Common myeloid progenitor, CD34-positive (primary cell): ENCODE data around the gene PCSK7.
"Not testable (repeated sequence)": the region's sequence is repeated elsewhere in the genome, so short reads cannot be mapped to it uniquely, and the experiment has no call there.

ENCODE experiments used
- CTCF ChIA-PET: fragments of 350-600 bp; sonication (Branson Sonifier 250); formaldehyde crosslinking; loops from one replicate; lab custom pipeline; 2021; ENCODE audit warnings: antibody characterized with exemption; lab: Charles Lee
- POLR2A ChIA-PET: fragments of 350-600 bp; sonication (Branson Sonifier 250); formaldehyde crosslinking; loops from one replicate; lab custom pipeline; 2021; ENCODE audit warnings: antibody characterized with exemption; lab: Charles Lee
- DNase-seq, 3 donors: peaks; one replicate each; pipeline versions ENCODE4 v3.0.0 to v3.0.0-alpha.2; 2013
- H3K27ac ChIP-seq, 2 experiments: 1 replicate in 1 of 2; 2 replicates in 1 of 2; pipeline ENCODE4 v1.7.0; 2013; ENCODE audit warnings: inconsistent platforms in 2 of 2, low read length in 2 of 2, mild to moderate bottlenecking in 2 of 2, low read depth in 1 of 2, moderate library complexity in 1 of 2; ENCODE audit not compliant: severe bottlenecking in 2 of 2, insufficient read depth in 1 of 2, poor library complexity in 1 of 2
- H3K27me3 ChIP-seq, 5 experiments: replicated peaks in 2 of 5; 1 replicate in 3 of 5; 2 replicates in 2 of 5; pipeline versions ENCODE4 v1.6.1 to v1.7.0; 2013; ENCODE audit warnings: low read length in 4 of 5, mild to moderate bottlenecking in 2 of 5, moderate library complexity in 2 of 5, inconsistent platforms in 1 of 5; ENCODE audit not compliant: insufficient read depth in 5 of 5, control insufficient read depth in 4 of 5
- H3K36me3 ChIP-seq, 4 experiments: 1 replicate in 2 of 4; 2 replicates in 2 of 4; pipeline versions ENCODE4 v1.6.1 to v1.7.0; 2013; ENCODE audit warnings: low read length in 3 of 4, control low read depth in 1 of 4, mild to moderate bottlenecking in 1 of 4; ENCODE audit not compliant: control insufficient read depth in 4 of 4, insufficient read depth in 4 of 4
- H3K4me1 ChIP-seq, 4 experiments: 1 replicate in 3 of 4; 2 replicates in 1 of 4; pipeline versions ENCODE4 v1.6.1 to v1.7.1; 2013; ENCODE audit warnings: low read length in 3 of 4, mild to moderate bottlenecking in 3 of 4, control low read depth in 1 of 4, inconsistent platforms in 1 of 4, moderate library complexity in 1 of 4; ENCODE audit not compliant: control insufficient read depth in 4 of 4, insufficient read depth in 4 of 4; ENCODE audit errors: control extremely low read depth in 1 of 4
- H3K4me3 ChIP-seq, 7 experiments: 1 replicate in 4 of 7; 2 replicates in 3 of 7; pipeline versions ENCODE4 v1.5.1 to v1.7.0; 2013; ENCODE audit warnings: mild to moderate bottlenecking in 7 of 7, low read length in 6 of 7, moderate library complexity in 6 of 7, inconsistent platforms in 2 of 7, low read depth in 2 of 7, control low read depth in 1 of 7; ENCODE audit not compliant: insufficient read depth in 4 of 7, control insufficient read depth in 1 of 7; ENCODE audit errors: extremely low read depth in 1 of 7
- H3K9me3 ChIP-seq, 5 experiments: 1 replicate in 4 of 5; 2 replicates in 1 of 5; pipeline versions ENCODE4 v1.6.1 to v1.7.1; 2013; ENCODE audit warnings: low read length in 4 of 5, mild to moderate bottlenecking in 2 of 5, inconsistent platforms in 1 of 5, low read depth in 1 of 5, moderate library complexity in 1 of 5; ENCODE audit not compliant: control insufficient read depth in 4 of 5, insufficient read depth in 2 of 5; ENCODE audit errors: control extremely low read depth in 1 of 5
- WGBS: methylation state at CpG from one replicate; pipeline ENCODE4 v1.1.5; 2013; ENCODE audit not compliant: insufficient coverage; 5-methylcytosine and 5-hydroxymethylcytosine counted together

Gene PCSK7

DNA sequence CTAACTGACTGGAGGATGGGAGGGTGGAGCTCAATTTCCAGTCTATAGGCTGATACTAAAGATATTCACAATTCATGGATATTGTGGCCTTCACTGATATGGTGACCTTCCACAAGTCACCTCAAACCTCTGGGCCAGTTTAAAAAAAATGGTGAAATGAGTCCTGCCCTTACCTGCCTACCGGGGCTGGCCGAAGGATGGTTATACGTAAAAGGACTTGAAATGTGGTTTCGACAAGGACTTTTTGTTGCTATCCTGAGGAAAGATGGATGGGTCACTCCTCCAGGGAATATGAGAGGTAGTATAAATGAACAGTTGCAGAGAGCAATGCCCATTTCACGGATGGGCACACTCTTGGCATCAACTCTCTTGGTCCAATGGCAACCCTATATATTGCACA is 24.4 kb downstream of the PCSK7 start:
- H3K27me3 ChIP-seq, H3K4me1 ChIP-seq, CTCF ChIA-PET, H3K9me3 ChIP-seq, H3K27ac ChIP-seq, DNase-seq, H3K4me3 ChIP-seq, POLR2A ChIA-PET: not testable (repeated sequence)
- WGBS: 85% methylated on average over 4 of the region's 5 CpGs
- H3K36me3 ChIP-seq: peaks cover 2 to 23% (median 11%) of the 10 kb centered on the region in 4 experiments

GRCh38 chr11:117206859-117207258 is 25.0 kb downstream of the PCSK7 start:
- H3K27ac ChIP-seq, H3K4me1 ChIP-seq, CTCF ChIA-PET, H3K9me3 ChIP-seq, H3K4me3 ChIP-seq, DNase-seq, H3K27me3 ChIP-seq, POLR2A ChIA-PET: not testable (repeated sequence)
- peaks cover 1 to 23% (median 11%) of the 10 kb centered on the region in 4 experiments for H3K36me3 ChIP-seq
- no CpG with 5 or more reads among the region's 11 CpGs for WGBS

- H3K4me3 ChIP-seq, H3K9me3 ChIP-seq, H3K4me1 ChIP-seq, POLR2A ChIA-PET, H3K27me3 ChIP-seq, H3K27ac ChIP-seq, DNase-seq: not testable (repeated sequence)
- WGBS: 100% methylated on average over 6 of the region's 8 CpGs
- CTCF ChIA-PET: interaction anchor here (1.2 kb wide), 1 partner anchor 14 kb away, joined by 3 read pairs; no protein-coding TSS in a partner anchor
- peaks cover 0 to 23% (median 11%) of the 10 kb centered on the region in 4 experiments for H3K36me3 ChIP-seq
Observed at GRCh38 chr11:117206111-117206510, 25.8 kb downstream of the PCSK7 start.

DNA sequence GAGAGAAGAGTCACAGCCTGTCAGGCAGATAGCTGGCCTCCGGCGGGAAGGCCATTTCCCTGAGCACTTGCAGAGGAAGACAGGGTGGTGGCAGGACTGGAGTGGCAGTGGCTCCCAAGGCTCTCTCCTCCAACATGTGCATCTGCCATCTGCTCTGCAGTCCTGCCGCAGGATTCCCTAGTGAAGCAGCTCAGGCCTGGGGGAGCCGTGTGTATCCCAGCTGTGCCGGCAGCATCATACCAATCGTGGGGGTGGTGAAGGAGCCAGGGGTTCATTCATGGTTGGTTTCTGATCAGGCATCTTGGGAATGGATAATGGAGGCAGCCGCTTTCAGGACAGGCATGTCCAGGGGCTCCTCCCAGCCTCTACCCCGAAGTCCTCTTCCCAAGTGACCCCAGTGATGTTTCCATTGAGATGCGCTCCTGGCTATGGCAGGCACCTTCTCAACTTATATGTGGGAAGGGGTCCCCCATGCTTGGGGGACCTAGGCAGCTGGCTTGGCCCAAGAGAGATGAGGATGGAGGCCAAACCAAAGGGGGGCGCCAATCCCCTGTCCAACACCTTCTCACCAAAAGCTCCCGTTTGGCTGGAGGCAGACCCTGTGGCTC is 26.6 kb downstream of the PCSK7 start:
- WGBS: 99% methylated on average over 7 of the region's 11 CpGs
- no peak overlapping the region for H3K27ac ChIP-seq
- H3K27me3 ChIP-seq: no peaks in the 10 kb centered on the region
- ChIA-PET POLR2A (no interaction called here), CTCF (interaction anchor here (1.2 kb wide), 1 partner anchor 15 kb away, joined by 3 read pairs; no protein-coding TSS in a partner anchor)
- no peak for DNase-seq
- H3K36me3 ChIP-seq: peaks cover 0 to 23% (median 11%) of the 10 kb centered on the region in 4 experiments
- no peaks in the 10 kb centered on the region for H3K4me1 ChIP-seq
- no peaks in the 10 kb centered on the region for H3K9me3 ChIP-seq
- H3K4me3 ChIP-seq: no peak overlapping the region

GRCh38 chr11:117204283-117205080 is 27.4 kb downstream of the PCSK7 start:
- no peak overlapping the region for H3K27ac ChIP-seq
- 96% methylated on average over 15 of the region's 17 CpGs for WGBS
- POLR2A ChIA-PET: no interaction called here
- H3K27me3 ChIP-seq: no peaks in the 10 kb centered on the region
- CTCF ChIA-PET: interaction anchor here (0.7 to 1.2 kb wide), 2 partner anchors 16 to 23 kb away, joined by 3 read pairs; no protein-coding TSS in a partner anchor
- DNase-seq: no peak
- peaks cover 0 to 18% (median 11%) of the 10 kb centered on the region in 4 experiments for H3K36me3 ChIP-seq
- H3K4me1 ChIP-seq: peaks cover 0 to under 1% (median 0%) of the 10 kb centered on the region in 4 experiments
- H3K4me3 ChIP-seq: no peak overlapping the region
- H3K9me3 ChIP-seq: no peaks in the 10 kb centered on the region

GRCh38 chr11:117203069-117203407 is 28.8 kb downstream of the PCSK7 start:
- 96% methylated on average over 8 of the region's 10 CpGs for WGBS
- ChIA-PET CTCF (interaction anchor here (0.9 to 2.9 kb wide), 4 partner anchors 22 to 31 kb away, joined by 3 to 7 read pairs (median 4); partner anchors contain the start of gene SIDT2), POLR2A (no interaction called here)
- Histone ChIP-seq H3K36me3 (peaks cover 0 to 18% (median 11%) of the 10 kb centered on the region in 4 experiments), H3K27ac (no peak overlapping the region), H3K4me1 (peaks cover 0 to 7% (median 2%) of the 10 kb centered on the region in 4 experiments), H3K27me3 (no peaks in the 10 kb centered on the region), H3K4me3 (no peak overlapping the region), H3K9me3 (no peaks in the 10 kb centered on the region)
- DNase-seq: no peak
